AG04450 (cell line): ENCODE data around the gene ZC3H10. TPM values are rescaled to one million over a fixed set of nuclear protein-coding genes. Genes with fewer than 3 reads are reported as not detected.

Experiments
- CTCF ChIA-PET: fragments of 300-600, 350-600 bp; formaldehyde crosslinking; extraction: SDS; loops from one replicate; lab custom pipeline; 2022; ENCODE audit warnings: antibody characterized with exemption, inconsistent platforms; lab: Charles Lee
- POLR2A ChIA-PET: fragments of 350-600 bp; formaldehyde crosslinking; extraction: SDS; loops from one replicate; lab custom pipeline; 2021; ENCODE audit warnings: antibody characterized with exemption, inconsistent platforms; lab: Yijun Ruan, JAX
- DNase-seq: peaks from one replicate; pipeline ENCODE4 v3.0.0-alpha.2; 2011; ENCODE audit warnings: low read depth, low spot score
- H3K27ac ChIP-seq: one replicate; pipeline ENCODE4 v1.5.1; 2012; ENCODE audit warnings: low read depth, low read length, control low read depth
- H3K27me3 ChIP-seq: one replicate; pipeline ENCODE4 v1.6.0; 2012; ENCODE audit warnings: low read length; ENCODE audit not compliant: control insufficient read depth, insufficient read depth
- H3K4me3 ChIP-seq: 2 replicates; pipeline ENCODE4 v1.5.1; 2011; ENCODE audit warnings: mild to moderate bottlenecking, low read depth, low read length, control low read depth
- H3K9me3 ChIP-seq: 2 replicates; pipeline ENCODE4 v1.5.1; 2012; ENCODE audit warnings: low read length; ENCODE audit not compliant: control insufficient read depth, insufficient read depth
- polyA plus RNA-seq: library from polyadenylated mRNA; depleted of rRNA; stranded (reverse); fragments of >200 nt; gene quantifications from 2 replicates; pipeline ENCODE4 v1.2.3, GENCODE V29; 2011
- TF ChIP-seq, protein P1 (sequence below): IDR thresholded peaks from 2 replicates; pipeline ENCODE4 v1.5.1; 2011; ENCODE audit warnings: low read depth, low read length, control low read depth, inconsistent platforms

The ZC3H10 gene
- polyA plus RNA-seq, 1 experiment: 1.5 TPM

GRCh38 chr12:56137853-56138571, 19.9 kb downstream of the ZC3H10 start:
- Histone ChIP-seq H3K27ac (no peak overlapping the region), H3K4me3 (no peak overlapping the region), H3K27me3 (no peaks in the 10 kb centered on the region), H3K9me3 (no peaks in the 10 kb centered on the region)
- TF ChIP-seq, protein P1, sequence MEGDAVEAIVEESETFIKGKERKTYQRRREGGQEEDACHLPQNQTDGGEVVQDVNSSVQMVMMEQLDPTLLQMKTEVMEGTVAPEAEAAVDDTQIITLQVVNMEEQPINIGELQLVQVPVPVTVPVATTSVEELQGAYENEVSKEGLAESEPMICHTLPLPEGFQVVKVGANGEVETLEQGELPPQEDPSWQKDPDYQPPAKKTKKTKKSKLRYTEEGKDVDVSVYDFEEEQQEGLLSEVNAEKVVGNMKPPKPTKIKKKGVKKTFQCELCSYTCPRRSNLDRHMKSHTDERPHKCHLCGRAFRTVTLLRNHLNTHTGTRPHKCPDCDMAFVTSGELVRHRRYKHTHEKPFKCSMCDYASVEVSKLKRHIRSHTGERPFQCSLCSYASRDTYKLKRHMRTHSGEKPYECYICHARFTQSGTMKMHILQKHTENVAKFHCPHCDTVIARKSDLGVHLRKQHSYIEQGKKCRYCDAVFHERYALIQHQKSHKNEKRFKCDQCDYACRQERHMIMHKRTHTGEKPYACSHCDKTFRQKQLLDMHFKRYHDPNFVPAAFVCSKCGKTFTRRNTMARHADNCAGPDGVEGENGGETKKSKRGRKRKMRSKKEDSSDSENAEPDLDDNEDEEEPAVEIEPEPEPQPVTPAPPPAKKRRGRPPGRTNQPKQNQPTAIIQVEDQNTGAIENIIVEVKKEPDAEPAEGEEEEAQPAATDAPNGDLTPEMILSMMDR: no peak
- CTCF ChIA-PET: interaction anchor here (1.6 kb wide), 1 partner anchor 20 kb away, joined by 3 read pairs; the partner anchor contains the start of gene ZC3H10
- DNase-seq: no peak
- POLR2A ChIA-PET: no interaction called here

- no peaks in the 10 kb centered on the region for H3K27me3 ChIP-seq
- DNase-seq: no peak
- ChIA-PET POLR2A (interaction anchor here (0.6 kb wide), 2 partner anchors 14 to 33 kb away, joined by 4 to 5 read pairs; partner anchors contain the start of gene ESYT1), CTCF (interaction anchor here (0.7 to 1.9 kb wide), 2 partner anchors 16 to 47 kb away, joined by 4 to 6 read pairs; partner anchors contain the start of gene SMARCC2)
- TF ChIP-seq, protein P1: no peak
- no peak overlapping the region for H3K27ac ChIP-seq
- no peaks in the 10 kb centered on the region for H3K9me3 ChIP-seq
- H3K4me3 ChIP-seq: no peak overlapping the region
Measured at GRCh38 chr12:56141946-56142784, 24.1 kb downstream of the ZC3H10 start.

DNA sequence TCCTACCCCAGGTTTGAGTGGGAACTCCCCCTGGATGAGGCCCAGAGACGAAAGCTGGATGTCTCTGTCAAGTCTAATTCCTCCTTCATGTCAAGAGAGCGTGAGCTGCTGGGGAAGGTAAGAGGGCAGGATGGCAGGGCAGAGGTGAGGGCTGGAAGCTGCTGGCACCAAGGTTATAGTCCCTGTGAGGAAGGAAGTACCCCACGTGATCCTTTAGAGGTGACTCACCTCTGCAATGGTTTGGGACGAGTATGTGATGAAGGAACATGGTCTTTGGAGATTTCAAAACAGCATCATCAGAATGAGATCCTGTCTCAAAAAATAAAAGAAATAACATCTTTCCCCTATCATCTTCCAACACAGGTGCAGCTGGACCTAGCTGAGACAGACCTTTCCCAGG, 25.2 kb downstream of the ZC3H10 start:
- TF ChIP-seq, protein P1: no peak
- no peaks in the 10 kb centered on the region for H3K27me3 ChIP-seq
- H3K9me3 ChIP-seq: no peaks in the 10 kb centered on the region
- H3K4me3 ChIP-seq: no peak overlapping the region
- ChIA-PET POLR2A (interaction anchor here (0.6 kb wide), 1 partner anchor 34 kb away, joined by 5 read pairs; no protein-coding TSS in a partner anchor), CTCF (interaction anchor here (1.3 kb wide), 1 partner anchor 17 kb away, joined by 3 read pairs; no protein-coding TSS in a partner anchor)
- DNase-seq: no peak
- no peak overlapping the region for H3K27ac ChIP-seq

GRCh38 chr12:56143870-56144269, 25.8 kb downstream of the ZC3H10 start:
- H3K9me3 ChIP-seq: no peaks in the 10 kb centered on the region
- no peak overlapping the region for H3K4me3 ChIP-seq
- POLR2A ChIA-PET: no interaction called here
- H3K27me3 ChIP-seq: no peaks in the 10 kb centered on the region
- DNase-seq: no peak
- H3K27ac ChIP-seq: no peak overlapping the region
- TF ChIP-seq, protein P1: no peak
- CTCF ChIA-PET: interaction anchor here (1.3 to 1.8 kb wide), 3 partner anchors 13 to 46 kb away, joined by 3 to 9 read pairs (median 5); partner anchors contain the start of gene SMARCC2
